ENCODE results near the gene KCNIP1. TPM values are rescaled to one million over a fixed set of nuclear protein-coding genes. Genes with fewer than 3 reads are reported as not detected.

Gene KCNIP1
- polyA plus RNA-seq, 3 donors: 0.09 to 0.79 (median 0.18) TPM

DNA sequence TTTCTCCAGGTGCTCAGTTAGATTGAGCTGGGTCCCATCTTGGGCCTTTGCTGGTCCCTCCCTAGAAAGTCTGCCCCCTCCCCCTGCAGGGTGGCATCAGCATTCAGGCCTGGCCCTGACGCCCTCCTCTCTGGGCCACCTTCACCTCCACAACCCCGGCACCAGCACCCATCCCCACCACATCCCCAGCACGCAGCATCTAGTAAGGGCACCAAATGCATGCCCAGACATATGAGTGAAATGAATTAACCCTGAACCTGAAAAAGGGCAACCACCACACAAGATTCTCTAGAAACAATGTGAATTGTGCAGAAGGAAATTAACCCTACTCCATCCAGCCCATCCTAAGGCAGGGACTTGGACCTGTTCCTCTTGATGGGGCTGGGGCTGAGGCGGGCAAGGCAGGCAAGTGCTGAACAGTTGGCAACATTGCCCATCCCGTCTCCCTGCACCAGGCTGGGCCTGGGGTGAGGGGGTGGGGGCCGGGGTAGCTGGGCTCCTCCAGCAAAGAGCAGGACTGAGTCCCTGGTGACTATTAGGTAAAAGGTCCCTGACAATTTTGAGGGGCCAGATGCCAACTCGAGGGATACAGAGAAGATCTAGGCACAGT is 125.9 kb downstream of the KCNIP1 start:
- H3K27ac ChIP-seq (ENCODE audit: low read depth, low read length): no peak overlapping the region
- 80 to 90% (median 89%) methylated on average over 7 of the region's 7 CpGs for WGBS, 3 donors

DNA sequence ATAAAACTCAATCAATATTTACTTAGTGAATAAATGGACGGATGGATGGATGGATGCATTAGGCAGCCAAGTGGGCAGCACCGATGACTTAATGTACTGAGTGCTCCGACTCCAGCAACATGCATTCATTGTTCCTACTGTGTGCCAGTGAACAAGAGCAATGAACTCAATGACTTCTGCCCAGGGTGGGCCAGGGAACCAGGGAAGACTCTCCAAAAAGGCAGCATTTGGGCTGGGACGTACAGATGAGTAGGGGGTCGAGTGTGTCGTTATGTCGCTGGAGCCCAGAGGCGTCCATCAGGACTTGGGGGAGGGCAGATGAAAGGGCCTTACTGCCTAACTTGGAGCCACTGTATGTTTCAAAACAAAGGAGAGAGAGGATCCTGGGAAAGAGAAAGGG is 126.4 kb downstream of the KCNIP1 start:
- 82 to 95% (median 94%) methylated on average over 8 of the region's 8 CpGs for WGBS, 3 donors
- no peak overlapping the region for H3K27ac ChIP-seq (ENCODE audit: low read depth, low read length)

DNA sequence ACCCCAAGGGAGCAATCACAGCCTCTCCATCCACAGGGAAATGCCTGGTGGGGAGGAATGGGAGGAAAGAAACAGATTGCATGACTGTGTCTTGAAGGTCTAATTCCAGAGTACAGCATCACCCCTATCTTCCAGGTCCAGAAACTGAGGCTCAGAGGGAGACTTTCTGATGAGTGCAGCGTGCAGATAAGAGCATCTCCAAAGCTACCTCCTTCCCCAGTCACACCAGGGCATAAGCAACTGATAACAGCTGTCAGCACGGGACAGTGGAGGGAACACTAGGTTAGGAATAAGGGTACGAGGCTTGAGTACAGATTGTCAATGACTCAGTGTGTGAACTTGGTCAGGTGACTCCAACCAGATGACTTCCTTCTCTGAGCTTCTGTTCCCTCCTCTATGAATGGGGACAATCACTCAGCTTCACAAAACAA is 126.9 kb downstream of the KCNIP1 start:
- WGBS, 3 donors: 40 to 61% (median 48%) methylated on average over 3 of the region's 3 CpGs
- no peak overlapping the region for H3K27ac ChIP-seq (ENCODE audit: low read depth, low read length)

DNA sequence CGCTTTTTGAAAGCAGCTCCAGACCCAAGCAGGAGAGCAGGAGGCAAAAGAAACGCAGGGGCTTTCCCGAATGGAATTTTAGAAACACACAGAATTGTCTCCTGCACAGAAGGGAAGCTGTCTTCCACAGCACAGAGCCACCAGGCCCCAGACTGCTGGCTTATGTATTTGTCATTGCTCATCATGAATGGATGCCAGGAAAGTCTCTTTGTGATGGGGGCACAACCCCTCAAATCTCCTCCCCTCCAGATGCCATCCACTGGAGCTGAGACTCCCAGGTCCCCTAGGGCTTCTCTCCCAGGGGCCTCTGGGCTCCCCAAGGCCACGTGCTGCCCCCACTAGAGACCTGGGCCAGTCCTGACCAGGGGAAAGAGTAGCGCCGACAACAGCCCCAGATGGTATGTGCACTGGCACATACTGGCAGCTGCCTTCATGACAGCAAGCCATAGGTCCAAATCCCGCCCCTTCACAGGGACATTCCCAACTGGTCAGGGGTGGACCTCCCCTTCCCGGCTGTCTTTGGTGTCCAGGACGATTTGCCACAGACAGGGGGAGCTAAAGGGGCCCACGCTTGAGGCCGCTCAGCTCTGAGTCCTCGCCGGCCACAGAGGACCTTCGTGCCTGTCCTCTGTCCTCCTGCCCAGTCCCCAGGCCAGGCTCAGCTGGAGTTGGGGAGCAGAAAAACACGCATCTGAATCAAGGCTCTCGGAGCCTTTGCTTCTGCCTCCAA is 127.8 kb downstream of the KCNIP1 start:
- 33 to 64% (median 57%) methylated on average over 16 of the region's 16 CpGs for WGBS, 3 donors
- H3K27ac ChIP-seq (ENCODE audit: low read depth, low read length): no peak overlapping the region

DNA sequence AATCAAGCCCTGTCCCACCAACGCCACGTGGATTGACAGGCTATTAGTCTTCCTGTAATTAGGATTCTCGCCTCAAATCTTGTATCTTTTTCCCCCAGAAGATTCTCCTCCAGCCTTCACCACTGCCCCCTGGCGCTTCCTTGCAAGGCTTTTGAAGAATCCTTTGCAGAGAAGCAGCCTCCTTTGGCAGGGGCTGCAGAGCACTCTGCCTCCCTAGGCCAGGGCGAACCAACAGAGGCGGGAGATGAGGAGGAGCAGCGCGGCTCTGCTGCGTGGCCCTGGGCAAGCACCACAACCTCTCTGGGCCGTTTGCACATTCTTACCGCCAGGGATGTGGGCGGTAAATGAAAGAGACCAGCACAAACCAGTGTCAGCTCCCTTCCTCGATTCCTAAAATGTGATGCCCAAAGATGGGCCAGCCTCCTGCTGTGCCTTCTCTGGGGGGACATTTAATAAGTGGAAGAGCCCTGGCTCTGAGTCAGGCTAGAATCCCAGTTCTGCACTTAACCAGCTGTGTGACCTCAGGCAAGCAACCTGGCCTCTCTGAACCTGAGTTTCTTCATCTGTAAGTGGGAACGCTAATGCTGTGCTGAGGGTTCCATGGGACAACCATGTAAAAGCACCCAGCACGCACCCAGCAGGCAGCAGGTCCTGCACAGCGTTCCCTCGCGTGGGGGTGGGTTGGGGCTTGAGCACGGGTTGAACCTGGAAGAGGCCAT is 128.6 kb downstream of the KCNIP1 start:
- H3K27ac ChIP-seq (ENCODE audit: low read depth, low read length): no peak overlapping the region
- 36 to 49% (median 40%) methylated on average over 19 of the region's 19 CpGs for WGBS, 3 donors

DNA sequence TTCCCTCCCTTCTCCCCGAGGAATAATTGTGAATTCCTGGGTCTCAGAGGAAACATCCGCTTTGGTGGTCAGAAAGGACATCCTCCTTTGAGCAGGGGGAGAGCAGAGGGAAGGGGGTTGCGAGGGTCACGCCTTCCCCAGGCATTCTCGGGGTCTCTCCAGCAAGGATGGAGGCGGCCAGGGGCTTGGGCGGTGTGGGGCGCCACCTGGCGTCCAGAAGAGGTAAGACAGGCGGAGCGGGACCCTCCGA is 129.1 kb downstream of the KCNIP1 start:
- 1 to 2% (median 1%) methylated on average over 12 of the region's 12 CpGs for WGBS, 3 donors
- no peak overlapping the region for H3K27ac ChIP-seq (ENCODE audit: low read depth, low read length)

DNA sequence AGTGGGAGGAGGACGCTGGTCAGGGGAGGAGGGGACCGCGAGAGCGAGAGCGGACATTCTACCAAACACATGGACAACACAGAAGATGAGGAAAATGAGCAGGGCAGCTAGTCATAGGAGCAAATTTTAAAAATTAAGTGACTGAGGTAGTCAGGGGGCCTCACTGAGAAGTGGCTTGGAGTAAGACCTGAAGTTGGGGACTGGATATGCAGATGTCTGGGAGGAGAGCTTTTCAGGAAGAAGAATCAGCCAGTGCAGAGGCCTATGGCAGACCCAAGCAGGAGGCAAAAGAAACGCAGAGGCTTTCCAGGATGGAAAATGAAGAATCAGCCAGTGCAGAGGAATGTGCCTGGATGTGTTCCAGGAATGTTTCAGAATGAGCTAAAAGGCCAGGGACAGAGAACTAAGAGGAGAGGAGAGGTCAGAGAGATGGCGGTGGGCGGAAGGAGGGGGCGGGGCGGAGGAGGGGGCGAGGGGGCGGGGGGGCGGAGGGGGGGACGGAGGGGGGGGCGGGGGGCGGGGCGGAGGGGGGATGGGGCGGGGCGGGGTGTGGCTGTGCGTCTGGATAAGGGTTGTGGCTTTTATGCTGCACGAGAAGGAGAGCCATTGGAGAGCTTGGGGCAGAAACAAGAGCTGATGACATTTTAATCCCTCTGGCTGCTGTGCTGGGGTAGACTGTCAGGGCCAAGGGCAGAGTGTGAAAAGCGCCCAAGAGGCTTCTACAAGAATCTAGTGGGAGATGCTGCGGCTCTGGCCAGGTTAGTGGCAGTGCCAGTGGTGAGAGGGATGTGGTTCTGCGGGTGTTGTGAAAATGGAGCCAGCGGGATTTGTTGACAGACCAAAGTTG is 129.6 kb downstream of the KCNIP1 start:
- no peak overlapping the region for H3K27ac ChIP-seq (ENCODE audit: low read depth, low read length)
- WGBS, 3 donors: 5 to 6% (median 6%) methylated on average over 12 to 15 of the region's 25 CpGs

DNA sequence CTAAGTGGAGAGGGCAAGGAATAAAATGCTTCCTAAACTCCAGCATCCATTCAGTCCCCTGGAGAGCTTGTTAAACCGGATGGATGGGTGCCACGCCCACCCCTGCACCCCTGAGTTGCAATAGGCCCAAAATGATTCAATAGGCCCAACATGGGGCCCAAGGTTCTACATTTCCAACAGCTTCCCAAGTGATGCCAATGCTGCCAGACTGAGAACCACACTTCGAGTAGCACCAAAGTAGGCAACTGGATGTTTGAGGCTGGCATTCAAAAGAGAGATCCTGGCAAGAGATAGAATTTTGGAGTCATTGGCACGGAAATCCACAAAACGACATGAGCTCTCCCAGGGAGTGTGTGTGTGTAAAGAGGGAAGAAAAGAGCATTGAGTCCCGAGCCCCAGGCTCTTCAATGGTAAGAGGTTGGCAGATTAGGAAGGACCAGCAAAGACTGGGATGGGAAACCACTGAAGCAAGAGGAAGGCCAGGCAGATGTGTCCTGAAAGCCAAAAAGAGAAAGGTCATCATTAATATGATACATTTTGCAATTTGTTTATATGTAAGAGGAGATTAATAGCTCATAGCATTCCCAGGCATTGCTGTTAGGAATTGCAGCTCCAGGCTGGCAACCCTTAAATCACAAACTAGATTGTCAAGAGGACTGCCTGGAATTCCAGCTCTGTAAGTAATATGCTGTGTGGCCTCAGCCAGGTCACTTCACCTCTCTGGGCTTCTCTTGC is 130.6 kb downstream of the KCNIP1 start:
- 62 to 87% (median 74%) methylated on average over 6 of the region's 6 CpGs for WGBS, 3 donors
- no peak overlapping the region for H3K27ac ChIP-seq (ENCODE audit: low read depth, low read length)

DNA sequence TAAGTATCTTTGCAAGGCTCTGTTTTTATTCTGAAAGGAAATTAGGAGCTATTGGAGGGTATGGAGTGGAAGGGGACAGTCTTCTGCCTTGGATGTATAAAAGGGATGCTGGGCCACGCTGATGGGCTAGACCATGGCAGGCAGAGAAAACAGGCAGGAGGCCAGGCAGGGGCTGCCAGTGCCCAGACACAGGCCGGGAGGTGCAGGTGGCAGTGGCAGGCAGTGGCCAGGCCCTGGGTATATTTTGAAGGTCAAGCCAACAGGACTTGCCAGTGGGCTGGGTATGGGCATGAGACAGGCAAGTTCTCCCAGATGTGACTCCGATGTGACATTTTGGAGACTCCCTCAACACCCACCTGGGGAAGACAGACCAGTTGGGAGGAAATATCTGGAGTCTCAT is 131.9 kb downstream of the KCNIP1 start:
- no peak overlapping the region for H3K27ac ChIP-seq (ENCODE audit: low read depth, low read length)
- WGBS, 3 donors: 71 to 82% (median 76%) methylated on average over 3 of the region's 3 CpGs

DNA sequence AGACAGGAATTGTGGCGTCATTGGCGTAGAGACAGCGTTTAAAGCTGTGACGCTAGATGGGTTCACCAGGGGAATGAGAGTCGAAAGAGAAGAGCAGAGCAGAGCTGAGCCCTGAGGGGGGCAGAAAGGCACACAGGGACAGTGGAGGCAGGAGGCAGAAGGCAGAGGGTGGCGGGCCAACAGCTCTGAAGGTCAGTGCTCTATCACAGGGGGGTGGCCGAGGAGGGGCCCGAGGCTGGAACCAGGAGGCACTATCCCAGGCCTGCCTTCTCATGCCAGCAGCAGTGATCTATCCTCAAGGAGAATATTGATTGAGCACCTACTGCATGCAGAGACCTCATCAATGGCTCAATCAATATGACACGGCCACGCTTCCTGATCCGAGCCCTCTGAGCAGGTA is 132.4 kb downstream of the KCNIP1 start:
- H3K27ac ChIP-seq (ENCODE audit: low read depth, low read length): no peak overlapping the region
- WGBS, 3 donors: 80 to 91% (median 88%) methylated on average over 10 to 11 of the region's 11 CpGs

DNA sequence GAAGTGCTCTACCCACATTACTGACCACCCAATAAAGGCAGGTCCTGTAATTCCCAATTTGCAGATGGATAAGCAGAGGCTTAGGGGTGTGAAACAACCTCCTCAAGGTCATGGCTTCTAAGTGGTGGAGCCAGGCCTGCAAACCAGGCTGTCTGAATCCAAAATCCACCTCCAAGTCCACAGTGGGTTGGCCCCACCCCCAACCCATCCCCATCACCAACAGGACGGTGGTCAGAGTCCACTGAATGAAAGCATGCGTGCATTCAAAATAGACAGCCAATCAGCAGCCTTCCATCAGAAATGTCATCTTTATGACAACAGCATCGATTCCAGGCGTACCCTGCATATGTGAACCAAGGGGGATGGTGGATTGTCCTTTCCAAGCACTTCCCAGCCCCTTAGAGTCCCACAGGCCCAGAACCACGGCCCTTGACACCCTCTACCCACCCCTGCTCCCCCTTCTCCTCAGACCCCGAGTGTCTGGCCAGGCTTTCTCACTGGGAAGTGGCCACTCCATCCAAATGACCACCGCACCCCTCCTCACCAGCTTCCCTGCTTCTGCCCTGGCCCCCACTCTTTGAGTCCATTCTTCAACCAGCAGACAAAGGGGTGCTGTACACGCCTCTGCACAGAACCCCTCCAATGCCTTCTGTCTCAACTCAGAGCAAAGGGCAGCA is 133.1 kb downstream of the KCNIP1 start:
- no peak overlapping the region for H3K27ac ChIP-seq (ENCODE audit: low read depth, low read length)
- 77 to 88% (median 84%) methylated on average over 8 of the region's 8 CpGs for WGBS, 3 donors

DNA sequence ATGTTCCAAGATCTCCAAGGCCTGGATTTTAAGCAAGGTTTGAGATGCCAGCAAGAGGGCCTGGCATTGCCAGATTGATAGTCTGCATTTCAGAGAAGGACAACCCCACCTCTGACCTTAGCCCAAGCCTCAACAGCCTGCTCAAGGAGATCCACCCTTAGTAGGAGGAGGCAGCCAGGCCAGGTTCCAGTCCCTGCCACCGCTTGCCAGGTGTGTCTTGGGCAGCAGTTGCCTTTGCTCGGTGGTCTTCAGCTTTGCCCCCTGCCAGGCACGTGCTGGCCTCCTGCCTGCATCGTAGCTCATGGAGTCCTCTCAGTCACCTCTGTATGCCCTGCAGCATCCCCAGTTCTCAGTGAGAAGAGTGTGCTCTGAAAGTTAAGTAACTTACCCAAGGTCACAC is 134.2 kb downstream of the KCNIP1 start:
- no peak overlapping the region for H3K27ac ChIP-seq (ENCODE audit: low read depth, low read length)
- 82 to 91% (median 90%) methylated on average over 4 of the region's 4 CpGs for WGBS, 3 donors

DNA sequence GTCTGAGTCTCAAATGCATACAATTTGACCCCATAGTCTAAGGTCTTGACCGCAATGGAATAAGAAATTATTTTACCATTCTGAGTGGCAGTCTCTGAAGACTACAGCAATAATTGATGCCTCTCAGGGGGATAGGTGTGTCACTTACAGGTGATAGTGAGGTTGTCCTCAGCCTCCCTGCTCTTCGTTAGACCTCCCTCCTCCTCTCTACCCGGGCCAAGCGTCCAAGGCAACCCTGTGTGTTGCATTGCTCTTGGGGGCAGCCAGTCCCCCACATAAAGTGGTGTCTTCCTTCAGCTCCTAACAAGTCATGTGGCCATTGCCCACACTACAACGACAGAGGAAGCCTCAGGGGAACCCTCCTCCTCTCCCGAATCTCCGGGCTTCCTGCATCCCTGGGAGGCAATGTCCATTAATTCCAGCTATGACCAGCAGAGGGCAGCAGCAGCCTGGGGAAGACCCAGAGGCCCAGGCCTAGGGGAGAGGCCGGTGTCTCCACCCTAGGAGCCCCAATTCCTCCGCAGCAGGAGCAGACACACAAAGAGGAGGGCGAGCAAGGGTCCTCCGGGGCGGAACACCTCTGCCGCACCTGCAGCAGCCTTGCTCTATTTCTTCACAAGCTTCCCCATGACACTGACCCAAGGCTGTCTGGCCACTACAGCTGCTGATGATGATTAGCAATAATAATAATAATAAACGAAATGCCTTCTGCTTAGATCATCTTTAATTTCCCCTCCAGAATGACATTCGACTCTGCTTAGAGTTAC is 134.8 kb downstream of the KCNIP1 start:
- H3K27ac ChIP-seq (ENCODE audit: low read depth, low read length): no peak overlapping the region
- WGBS, 3 donors: 35 to 37% (median 36%) methylated on average over 15 of the region's 15 CpGs

DNA sequence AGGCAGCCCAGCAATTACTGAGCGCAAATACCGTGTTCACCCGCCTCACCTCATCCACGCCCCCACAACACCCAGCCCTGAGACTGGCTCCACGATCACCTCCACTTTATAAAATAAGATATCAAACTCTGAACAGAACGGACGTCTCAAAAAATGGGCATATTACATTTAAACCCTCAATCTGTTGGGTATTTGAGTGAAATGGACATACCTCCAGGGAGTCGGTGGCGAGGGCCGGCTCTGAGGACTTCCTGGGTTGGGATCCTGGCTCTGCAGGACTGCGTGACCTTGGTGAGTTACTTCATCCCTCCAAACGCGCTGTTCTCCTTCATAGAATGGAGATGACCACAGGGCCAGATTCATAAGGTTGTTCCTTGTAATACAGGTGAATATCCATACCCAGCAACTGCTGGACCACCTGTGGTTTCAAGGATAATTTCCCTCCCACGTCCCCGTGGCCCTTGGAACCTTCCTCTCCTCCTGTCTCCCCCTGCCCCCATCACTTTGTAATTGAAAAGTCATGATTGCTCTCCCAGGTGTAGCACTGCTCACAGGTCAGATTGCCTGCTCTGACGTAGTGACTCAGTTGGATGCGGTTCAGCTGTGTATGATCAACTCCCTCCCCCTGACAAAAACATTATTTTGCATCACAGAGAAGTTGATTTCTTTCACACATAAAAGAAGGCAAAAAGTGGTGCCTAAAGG is 135.6 kb downstream of the KCNIP1 start:
- WGBS, 3 donors: 84 to 88% (median 86%) methylated on average over 17 of the region's 17 CpGs

DNA sequence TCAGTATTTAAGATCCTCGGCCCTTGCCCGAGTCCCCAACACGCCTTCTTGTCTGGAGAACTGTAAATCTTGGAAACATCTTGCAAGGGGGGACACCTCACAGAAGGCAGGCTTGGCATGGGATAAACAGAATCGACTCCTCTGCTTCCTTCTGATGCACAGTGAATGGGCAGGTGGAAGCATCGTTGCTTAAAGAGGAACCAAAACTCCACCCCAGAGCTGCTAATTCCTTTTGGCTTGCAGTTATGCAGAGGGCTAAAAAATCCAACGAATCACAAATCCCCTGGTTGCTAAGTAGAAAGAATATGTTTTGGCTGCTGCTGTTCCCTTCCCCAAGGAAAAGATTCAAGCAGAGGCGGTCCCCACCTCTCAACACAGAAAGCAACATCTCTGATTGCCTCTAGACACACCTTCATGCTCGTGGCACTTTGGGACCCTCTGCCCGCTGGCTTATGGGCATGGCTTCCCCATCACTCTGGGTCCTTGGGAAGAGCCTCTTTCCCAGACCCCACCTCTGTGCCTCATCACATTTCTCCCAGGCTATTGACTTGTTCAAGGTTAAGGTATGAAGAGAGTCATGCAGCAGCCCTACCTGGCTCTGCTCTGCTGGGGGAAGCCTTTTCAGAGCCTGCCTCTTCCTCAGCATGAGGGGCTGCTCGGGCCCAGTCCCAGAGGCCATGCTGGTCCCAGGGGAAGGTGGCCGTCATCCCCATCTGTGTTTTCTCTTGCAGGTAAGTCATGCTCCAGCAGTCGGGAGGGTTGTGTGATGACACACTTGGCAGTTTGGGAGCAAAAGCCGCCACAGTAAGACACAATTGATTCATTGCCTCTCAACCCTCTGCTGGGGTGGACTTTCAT is 137.1 kb downstream of the KCNIP1 start:
- no peak overlapping the region for H3K27ac ChIP-seq (ENCODE audit: low read depth, low read length)
- 66 to 75% (median 72%) methylated on average over 13 of the region's 13 CpGs for WGBS, 3 donors

More for the DNA sequence above, 135.6 kb downstream of the KCNIP1 start:
- no peak overlapping the region for H3K27ac ChIP-seq (ENCODE audit: low read depth, low read length)

DNA sequence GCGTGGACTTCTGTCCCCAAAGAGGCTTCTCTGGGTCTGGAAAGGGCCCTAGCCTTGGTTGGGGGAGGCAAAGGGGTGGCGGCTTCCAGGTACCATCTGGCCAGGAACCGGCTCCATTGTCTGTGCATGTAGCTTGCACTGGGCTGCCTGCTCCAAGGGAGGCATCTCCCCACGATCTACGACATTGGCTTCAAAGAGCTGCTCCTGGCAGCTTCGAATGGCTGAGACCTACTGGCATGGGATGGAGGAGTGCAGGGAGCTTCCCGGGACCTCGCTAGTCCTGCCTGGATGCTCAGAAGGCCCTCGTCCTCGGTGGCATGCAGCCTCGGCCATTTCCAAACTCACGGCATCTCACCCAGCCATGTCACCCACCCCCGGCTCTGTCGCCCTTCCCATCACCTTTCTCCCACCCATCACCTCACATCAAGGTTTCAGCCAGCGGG is 137.8 kb downstream of the KCNIP1 start:
- WGBS, 3 donors: 81 to 90% (median 88%) methylated on average over 15 of the region's 15 CpGs
- H3K27ac ChIP-seq (ENCODE audit: low read depth, low read length): no peak overlapping the region

All from adipose tissue (tissue), 3 donors.